HG02763 (cell line): ENCODE measurements around the gene AMELX.

Experiments used
- ATAC-seq: cut with Tn5 transposase; IDR thresholded peaks from one replicate; pipeline ENCODE4 v1.9.1; 2021; ENCODE audit warnings: mild to moderate bottlenecking, moderate library complexity; ENCODE audit not compliant: unreplicated experiment

The AMELX gene

DNA sequence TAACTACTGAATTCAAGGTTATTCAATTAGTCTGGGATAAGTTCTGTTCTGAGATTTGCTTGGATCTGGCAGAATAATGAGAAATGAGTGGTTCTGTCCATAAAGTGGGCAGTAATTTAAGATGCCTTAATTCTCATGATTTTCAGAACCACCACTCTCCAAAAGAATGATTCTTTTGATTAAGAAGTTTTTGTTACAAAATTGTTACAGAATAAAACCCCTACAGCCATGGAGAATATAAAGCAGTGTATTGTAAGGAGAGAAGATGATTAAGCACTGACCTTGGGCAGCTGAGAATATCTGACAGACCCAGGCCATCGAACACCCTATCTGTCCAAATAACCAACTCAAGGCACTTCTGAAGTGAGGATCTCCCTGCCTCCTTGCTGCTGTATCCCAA is 12.4 kb downstream of the AMELX start:
- no peak for ATAC-seq

DNA sequence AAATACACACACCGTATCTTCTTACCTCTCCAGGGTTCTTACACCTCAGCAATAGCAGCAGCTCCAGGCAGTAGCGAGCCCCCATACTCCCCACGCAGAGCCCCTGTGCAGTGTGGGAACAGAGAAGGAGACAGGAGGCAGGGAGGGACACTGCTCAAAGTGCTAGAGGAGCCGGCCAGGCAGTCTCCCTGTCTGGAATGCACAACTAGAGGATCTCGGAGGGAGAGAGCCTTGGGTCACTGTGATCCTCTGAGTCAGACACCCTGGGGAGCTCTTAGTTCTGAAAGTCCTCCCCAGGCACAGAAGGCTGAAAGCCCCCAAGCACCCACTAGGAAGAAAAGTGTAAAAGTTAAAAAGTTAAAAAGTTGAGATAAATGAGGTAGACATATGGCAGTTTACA is 16.0 kb downstream of the AMELX start:
- no peak for ATAC-seq

DNA sequence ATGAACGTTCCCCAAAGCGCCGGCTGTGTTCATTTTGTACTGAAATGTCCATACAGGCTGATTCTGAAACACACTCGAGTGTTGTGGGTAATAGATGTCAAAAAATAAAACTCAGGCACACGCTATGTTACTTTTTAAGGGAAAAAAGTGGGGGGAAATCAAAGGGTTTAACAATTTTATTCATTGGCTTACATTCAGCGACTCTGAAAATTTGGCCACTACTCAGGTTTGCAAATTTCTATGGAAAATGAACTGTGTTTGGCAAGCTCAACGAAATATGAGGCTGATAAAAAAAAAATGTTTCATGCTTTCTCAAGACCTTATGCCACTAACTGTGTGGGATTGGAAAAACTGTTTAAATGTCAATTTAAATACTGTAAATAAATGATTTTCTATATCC is 18.5 kb downstream of the AMELX start:
- no peak for ATAC-seq

DNA sequence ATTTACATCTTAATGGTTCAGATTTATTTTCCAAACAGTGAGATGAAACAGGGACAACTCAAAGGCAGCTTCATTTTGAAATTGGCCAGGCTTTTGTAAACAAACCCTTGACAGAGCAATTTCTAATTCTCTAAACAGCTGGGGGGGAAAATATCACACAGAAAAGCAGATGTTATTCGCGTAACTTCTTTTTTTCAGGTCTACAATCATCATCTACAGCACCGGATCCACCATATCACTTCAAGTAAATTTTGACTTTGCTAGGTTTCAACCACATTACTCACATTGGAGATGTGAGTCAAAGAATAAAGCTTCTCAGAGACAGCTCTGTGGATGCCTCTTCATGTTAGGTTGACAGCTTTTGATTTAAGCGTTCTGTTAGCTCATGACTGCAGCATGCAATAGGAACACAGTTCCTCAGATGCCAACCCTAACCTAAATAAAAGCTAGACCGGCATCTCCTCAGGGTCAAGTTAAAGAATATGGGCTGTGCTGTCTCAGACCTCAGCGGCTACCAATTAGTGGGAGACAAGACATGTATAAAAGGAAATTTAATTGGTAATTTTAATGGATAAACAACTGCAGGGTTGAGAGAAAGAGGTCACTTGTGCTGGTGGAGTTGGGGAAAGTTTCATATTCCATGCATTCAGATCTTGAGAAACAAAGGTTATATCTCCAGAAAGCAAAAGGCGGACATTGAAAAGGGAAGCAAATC is 26.8 kb downstream of the AMELX start:
- no peak for ATAC-seq

DNA sequence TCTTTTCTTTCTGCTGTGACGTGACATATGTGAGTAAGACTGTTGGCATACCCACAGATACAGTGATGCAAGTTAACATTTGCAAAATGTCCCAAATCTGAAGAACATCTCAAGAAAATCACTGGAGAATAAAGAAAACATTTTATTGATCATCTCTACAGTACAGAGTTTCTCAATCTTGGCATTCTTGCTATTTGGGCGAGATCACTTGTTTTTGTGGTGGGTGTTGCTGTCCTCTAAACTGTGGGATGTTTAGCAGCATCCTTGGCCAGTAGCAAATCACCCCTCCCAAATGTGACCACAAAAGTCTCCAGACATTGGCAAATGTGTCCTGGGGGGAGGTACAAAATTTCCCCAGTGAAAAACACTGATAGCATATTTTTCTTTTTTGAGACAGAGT is 28.8 kb downstream of the AMELX start:
- no peak for ATAC-seq

DNA sequence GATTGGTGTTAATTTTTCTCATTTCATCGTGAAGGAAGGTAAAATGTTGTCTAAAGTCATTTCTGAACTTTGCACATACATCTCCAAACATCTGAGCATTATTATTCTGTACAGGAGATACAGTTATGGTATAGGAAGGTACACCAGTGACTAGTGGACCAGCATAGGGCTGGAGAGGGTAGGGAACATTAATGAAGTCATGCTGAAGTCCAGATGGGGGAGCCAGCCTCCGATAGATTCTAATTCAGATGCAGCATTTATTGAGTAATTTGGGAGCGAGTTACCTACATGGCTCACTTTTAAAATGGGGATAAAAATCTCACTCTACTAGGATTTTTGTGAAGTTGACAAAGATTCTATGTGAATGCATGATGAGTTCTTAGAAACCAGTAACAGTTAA is 34.9 kb downstream of the AMELX start:
- ATAC-seq = no peak

DNA sequence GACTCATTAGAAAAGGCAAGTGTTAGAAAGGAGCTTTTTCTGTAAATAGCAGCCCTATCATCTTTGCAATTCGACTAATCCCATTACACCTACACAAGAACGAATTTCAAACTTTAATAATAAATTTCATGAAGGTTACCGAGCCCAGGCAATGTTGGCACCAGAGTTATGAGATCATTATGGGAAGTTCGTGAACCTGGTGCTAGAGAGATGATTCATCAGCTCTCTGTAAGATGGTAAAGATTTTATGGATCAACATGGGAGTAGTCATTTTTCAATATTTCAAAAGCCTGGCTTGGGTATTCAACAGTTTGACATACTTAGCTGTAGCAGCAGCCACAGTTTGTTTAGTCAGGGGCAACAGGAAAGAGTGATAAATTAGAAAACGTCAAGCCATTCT is 35.8 kb downstream of the AMELX start:
- ATAC-seq = no peak

DNA sequence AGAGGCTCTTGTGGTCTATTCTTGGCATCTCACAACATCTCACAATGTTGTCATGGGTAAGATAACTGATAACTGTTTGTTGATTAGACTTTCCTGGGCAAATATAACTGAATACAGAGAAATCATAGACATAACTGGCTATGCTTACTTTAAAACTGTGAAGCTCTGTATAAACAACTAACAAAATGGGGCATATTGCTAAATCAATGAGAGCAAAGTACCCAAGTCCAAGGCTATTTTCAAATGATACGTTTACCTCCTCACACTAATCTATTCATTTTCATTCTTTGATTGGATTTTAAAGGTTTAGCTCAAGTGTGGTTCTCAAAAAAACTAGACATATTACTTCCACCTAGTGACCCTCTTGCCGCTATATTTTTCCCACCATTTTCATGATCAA is 38.6 kb downstream of the AMELX start:
- no peak for ATAC-seq

DNA sequence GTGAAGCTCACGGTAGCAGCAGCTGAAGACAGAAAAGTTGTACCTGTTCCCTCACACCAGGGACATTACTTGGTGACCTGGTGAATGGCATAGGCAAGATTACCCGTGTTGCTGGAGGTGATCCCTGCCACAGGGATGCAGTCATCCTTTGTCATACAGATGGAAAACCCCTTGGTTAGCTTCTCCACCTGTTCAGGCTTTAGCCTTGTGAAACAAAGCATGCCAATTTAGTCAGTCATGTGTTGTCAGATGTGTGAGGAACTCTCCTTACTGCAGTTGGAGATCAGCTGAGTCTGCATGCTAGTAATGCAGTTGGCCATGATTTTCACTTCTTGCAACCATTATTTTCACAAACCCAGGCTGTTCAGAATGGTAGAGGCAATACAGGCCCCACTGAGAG is 41.0 kb downstream of the AMELX start:
- no peak for ATAC-seq

DNA sequence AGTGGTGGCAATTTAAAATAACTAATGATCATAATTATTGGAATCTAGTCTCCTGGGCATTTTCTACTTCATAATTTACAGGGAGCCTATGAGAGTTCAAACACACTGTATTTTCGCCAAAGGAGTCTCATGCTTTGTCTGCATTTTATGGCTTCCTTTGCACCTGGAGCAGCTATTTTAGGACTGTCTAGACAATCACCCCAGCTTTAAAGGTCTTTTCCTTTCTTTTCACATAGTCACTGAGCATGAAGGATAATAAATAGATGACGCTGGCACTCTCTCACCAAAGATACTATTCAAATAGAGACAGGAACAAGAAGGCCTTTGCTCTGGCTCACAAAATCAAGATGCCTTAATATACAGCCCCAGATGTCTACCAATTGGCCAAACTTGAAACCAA is 43.0 kb downstream of the AMELX start:
- ATAC-seq = no peak

DNA sequence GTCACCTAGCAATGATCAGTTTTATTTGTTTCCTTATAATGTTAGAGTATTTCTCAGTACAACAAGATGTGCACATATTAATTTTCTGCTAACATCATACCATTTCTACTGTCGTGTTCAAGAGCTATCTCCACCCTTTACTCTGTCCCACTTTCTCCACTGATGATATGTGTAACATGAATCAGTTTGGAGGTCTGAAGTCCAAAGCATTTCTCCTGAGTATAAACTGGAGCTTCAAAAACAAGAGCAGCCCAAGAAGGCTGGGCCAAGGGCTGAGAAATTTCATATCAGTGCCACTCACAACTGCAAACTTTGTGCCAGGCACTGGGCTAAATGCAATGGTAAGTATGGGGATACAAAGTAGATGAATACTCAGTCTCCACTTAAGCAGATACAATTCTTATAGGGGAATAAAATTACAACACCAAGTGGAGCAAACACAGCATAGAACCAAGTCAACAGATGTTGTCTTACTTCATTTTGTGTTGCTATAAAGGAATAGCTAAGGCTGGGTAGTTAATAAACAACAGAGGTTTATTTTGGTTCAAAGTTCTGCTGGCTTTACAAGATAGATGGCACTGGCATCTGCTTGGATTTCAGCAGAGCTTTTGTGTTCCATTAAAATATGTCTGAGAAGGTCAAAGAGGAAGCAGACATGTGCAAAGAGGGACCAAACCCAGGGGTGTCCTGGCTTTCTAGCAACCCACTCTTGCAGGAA is 44.2 kb downstream of the AMELX start:
- ATAC-seq = no peak

DNA sequence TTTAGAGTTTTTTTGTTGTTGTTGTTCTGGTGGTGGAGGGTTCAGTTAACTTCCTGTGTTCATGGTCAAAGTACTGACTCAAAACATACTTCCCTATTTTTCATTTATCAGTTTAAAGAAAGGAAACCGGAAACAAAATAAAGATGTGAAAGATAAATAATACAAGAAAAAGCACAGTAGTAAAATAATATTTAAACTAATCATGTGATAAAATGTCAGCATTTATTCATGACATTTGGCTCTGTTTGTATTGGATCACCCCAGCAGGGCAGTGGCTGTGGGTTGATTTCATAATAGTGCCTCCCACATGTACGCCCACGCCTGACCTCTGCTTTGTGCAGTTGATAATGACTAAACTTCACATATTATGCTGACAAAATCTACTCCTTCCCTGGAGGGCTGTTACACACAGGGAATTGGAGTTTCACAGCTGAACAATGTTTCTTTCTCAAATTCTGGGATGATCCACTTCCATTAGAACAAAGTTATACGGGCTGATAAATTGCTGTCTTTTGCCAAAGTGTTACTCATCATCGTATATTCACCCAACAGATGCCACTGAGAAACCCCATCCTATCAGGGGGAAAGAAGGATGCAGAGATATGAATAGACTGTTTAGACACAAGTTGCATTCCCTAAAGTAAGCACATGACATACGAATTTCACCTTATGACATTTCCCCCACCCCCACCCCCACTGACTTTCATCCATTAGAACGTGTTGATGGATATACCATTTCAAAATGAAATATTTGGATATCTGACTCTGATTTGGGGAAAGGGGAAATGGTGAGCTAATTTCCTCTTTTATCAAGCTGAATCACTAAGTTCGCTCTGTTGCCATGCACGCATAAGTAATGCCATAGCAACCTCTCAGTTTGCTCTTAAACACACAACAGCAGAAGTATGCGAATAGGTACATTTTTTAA is 48.3 kb downstream of the AMELX start:
- peak; percentile 60 for ATAC-seq

DNA sequence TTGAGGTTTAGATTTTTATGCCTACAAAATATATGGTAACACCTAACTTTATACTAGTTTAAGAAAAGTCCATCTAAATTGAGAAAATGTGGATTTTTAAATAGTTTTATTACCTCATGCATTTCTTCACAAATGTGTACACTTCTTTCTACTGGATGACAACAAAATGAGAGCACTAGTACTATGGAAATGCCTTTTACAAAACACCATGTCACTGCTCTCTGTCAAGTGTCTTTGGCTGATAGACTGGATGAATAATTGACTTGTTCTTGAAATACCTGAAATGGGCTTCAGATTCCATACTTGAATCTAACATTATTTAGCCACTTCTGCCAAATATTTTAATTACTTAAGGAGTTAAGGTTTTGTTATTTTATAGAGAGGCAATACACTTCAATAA is 49.5 kb downstream of the AMELX start:
- no peak for ATAC-seq

DNA sequence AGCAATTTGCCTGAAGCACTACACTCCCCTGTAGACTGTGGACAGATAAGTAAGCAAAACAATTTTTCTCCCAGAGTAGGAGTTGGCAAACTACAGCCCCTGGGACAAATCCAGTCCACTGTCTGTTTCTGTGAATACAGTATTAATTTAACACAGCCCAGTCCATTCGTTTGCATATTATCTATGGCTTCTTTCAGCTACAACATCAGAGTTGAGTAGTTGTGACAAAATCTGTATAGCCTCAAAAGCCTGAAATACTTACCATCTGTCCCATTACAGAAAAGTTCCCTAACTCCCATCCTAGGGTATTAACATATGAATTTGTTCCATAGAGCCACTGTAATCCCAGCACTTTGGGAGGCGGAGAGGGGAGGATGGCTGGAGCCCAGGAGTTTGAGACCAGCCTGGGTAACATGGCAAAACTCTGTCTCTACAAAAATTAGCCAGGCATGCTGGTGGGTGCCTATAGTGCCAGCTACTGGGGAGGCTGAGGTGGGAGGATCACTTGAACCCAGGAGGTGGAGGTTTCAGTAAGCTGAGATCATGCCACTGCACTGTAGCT is 53.0 kb downstream of the AMELX start:
- ATAC-seq = no peak

DNA sequence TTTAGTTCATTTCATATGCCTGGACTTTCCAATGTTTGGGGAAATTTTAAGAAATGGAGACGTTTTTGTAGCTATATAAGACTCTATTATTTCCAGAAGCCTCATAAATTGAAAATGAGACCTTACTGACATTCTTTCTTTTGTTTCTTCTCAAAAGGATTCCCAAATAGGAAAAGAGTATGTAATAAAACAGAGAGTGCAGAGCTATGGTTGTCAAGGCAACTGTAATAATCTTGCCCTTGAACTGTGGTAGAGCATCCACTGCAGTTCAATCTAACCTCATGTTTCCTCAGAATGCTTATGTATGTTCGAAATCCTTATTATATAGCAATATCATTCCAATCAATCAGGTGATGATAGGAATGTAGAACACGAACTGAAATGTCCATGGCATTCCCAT is 54.1 kb downstream of the AMELX start:
- no peak for ATAC-seq

DNA sequence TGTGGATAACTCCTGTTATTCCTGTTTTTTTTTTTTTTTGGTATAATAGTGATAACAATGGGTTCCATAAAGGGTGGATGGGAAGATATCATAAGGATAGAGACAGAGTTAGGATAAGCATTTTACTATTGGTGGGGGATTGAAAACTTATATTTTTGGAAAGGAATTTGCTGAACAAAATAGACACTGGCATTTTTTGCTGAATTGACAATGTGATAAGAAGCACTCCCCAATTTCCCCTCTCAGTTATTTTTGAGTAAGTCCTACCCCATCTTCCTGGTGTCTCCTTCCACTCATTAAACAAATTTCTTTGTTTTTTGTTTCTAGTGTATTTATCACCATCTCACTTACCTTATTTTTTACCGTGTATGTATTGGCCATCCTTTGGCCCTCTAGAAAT is 55.8 kb downstream of the AMELX start:
- no peak for ATAC-seq

DNA sequence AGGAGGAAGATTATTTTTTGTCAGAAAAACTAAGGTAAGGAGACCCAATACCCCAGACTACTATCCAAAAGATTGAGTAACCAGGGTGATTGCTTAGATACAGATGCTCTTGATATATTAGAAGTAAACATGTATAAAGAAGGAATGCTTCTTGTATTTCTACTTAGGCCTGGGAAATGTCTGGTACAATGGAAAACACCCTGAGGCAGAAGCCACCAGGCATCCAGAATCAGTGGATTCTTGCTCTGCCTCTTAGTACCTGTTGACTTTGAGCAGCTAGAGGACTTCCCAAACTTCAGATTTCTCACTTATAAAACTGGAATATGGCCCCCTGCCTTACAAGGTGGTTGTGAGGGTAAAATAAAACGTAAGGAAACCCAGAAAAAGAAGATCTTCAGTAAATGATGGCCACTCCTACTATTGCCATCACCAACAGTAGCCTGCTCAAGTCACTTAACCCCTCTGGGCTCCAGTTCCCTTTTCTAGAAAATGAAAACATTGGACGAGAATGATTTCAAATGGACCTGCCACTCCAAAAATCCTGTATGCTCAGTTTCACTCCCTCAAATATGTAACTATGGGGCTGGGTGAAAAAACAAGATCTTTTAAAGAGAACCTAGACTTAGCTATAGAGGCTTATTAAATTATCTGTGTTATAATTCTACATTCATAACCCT is 56.6 kb downstream of the AMELX start:
- no peak for ATAC-seq
